Measurements from ENCODE around the gene ICE2. TPM values are rescaled to one million over a fixed set of nuclear protein-coding genes. Genes with fewer than 3 reads are reported as not detected.

The ICE2 gene
- total and polyA plus RNA-seq, 2 experiments from 2014 or later: 64.2 to 64.3 TPM

- no peak for TF ChIP-seq EZH2phosphoT487 (IDR thresholded peaks at IDR 0.05; ENCODE audit: unreplicated experiment)
- no peak for TF ChIP-seq EZH2 (IDR thresholded peaks at IDR 0.05; ENCODE audit: low read depth, unreplicated experiment)
- TF ChIP-seq CTCF (conservative IDR thresholded peaks at IDR 0.05; ENCODE audit: low read depth in 2 of 2): no peak
- no peak for TF ChIP-seq ZNF331 (CRISPR knock-in tag; IDR thresholded peaks at IDR 0.05; ENCODE audit: low read depth)
- TF ChIP-seq REST (IDR thresholded peaks at IDR 0.05; ENCODE audit: unreplicated experiment): no peak
These were observed 91.6 kb downstream of the ICE2 start (continued) for GRCh38 chr15:60387321-60387720.

- Histone ChIP-seq H3K4me1 (ENCODE audit: insufficient read depth) (peaks cover 21% of the 10 kb centered on the region), H3K36me3 (ENCODE audit: insufficient read depth) (peaks cover 8% of the 10 kb centered on the region; the same call in 1 of the 2 replicates), H3K4me2 (no peak overlapping the region), H3K27ac (ENCODE audit: low read depth) (no peak overlapping the region), H3K27me3 (ENCODE audit: insufficient read depth) (no peaks in the 10 kb centered on the region), H3K4me3 (no peak overlapping the region), H3F3A (replicated peaks; ENCODE audit: low read depth) (no peaks in the 10 kb centered on the region), H4K20me1 (replicated peaks; ENCODE audit: insufficient read depth) (peaks cover 32% of the 10 kb centered on the region), H3K79me2 (replicated peaks; ENCODE audit: insufficient read depth) (peaks cover 62% of the 10 kb centered on the region), H2AFZ (no peak overlapping the region), H3K9me2 (ENCODE audit: insufficient read depth) (no peaks in the 10 kb centered on the region)
- no peak for TF ChIP-seq ZNF114 (CRISPR knock-in tag; IDR thresholded peaks at IDR 0.05)
- no peak for TF ChIP-seq NANOG (IDR thresholded peaks at IDR 0.05; ENCODE audit: borderline replicate concordance)
- no peak for TF ChIP-seq ETS1 (IDR thresholded peaks at IDR 0.05)
- TF ChIP-seq ZNF331 (CRISPR knock-in tag; IDR thresholded peaks at IDR 0.05; ENCODE audit: low read depth): no peak
- TF ChIP-seq CTCF (conservative IDR thresholded peaks at IDR 0.05; ENCODE audit: low read depth in 2 of 2): no peak
- Mint-ChIP-seq H3K36me3 (ENCODE audit: low read depth) (no peaks in the 10 kb centered on the region), H3K4me3 (no peak overlapping the region), H3K9me3 (no peaks in the 10 kb centered on the region; the same call in 2 of the 3 replicates), H3K27ac (no peak overlapping the region), H3K27me3 (ENCODE audit: insufficient read depth, low read depth, poor library complexity) (peaks cover 3% of the 10 kb centered on the region), H3K4me1 (peaks cover 23% of the 10 kb centered on the region)
- ATAC-seq (no peak), DNase-seq (ENCODE audit: low spot score) (no peak)
These were observed 92.3 kb downstream of the ICE2 start for GRCh38 chr15:60386615-60387014.

All from GM23338 (cell line).